ENCODE results near the gene MALL.
"Not testable (repeated sequence)": the region's sequence is repeated elsewhere in the genome, so short reads cannot be mapped to it uniquely, and the experiment has no call there.

- TF ChIP-seq CTCF (IDR thresholded peaks at IDR 0.05; ENCODE audit: control extremely low read depth in 1 of 3, insufficient read depth in 1 of 3, low read depth in 1 of 3, low read length in 3 of 3); POLR2A (IDR thresholded peaks at IDR 0.05; ENCODE audit: control extremely low read depth in 1 of 2, low read depth in 2 of 2, low read length in 2 of 2); PHF8 (conservative IDR thresholded peaks at IDR 0.05; ENCODE audit: low read depth, low read length): not testable (repeated sequence)
Observed at GRCh38 chr2:110078104-110078503, 37.5 kb downstream of the MALL start.
